ENCODE results near the gene CDH23. TPM values are rescaled to one million over a fixed set of nuclear protein-coding genes. Genes with fewer than 3 reads are reported as not detected.

Gene CDH23
- total and polyA plus RNA-seq, 9 of the 15 experiments (the other 6 are each of a cell fraction or from before 2014, with no cell fraction given) = 0.18 to 1.2 (median 0.47) TPM

- peak; percentile 62 for TF ChIP-seq LEF1 (IDR thresholded peaks at IDR 0.05)
- TF ChIP-seq SMAD4 (CRISPR knock-in tag; conservative IDR thresholded peaks at IDR 0.05) = peak; percentile 96
- TF ChIP-seq MTA3 (IDR thresholded peaks at IDR 0.05; ENCODE audit: borderline replicate concordance) = peak; percentile 74
- TF ChIP-seq ZNF280A (IDR thresholded peaks at IDR 0.05; ENCODE audit: low read depth, partially characterized antibody) = no peak
- no peak for TF ChIP-seq HSF4 (CRISPR knock-in tag; IDR thresholded peaks at IDR 0.05; ENCODE audit: borderline replicate concordance)
- peak; percentile 66 for TF ChIP-seq ZNF239 (CRISPR knock-in tag; IDR thresholded peaks at IDR 0.05)
- no peak for TF ChIP-seq THAP7 (CRISPR knock-in tag; IDR thresholded peaks at IDR 0.05)
- TF ChIP-seq TAL1 (IDR thresholded peaks at IDR 0.05) = peak; percentile 92
- TF ChIP-seq ZNF184 (CRISPR knock-in tag; IDR thresholded peaks at IDR 0.05) = no peak
- no peak for TF ChIP-seq ZBTB1 (CRISPR knock-in tag; IDR thresholded peaks at IDR 0.05; ENCODE audit: borderline replicate concordance, low read depth)
- TF ChIP-seq ZNF655 (CRISPR knock-in tag; IDR thresholded peaks at IDR 0.05) = no peak
- TF ChIP-seq ETV5 (CRISPR knock-in tag; IDR thresholded peaks at IDR 0.05; ENCODE audit: low read depth) = peak; percentile 96
- TF ChIP-seq HMBOX1 (IDR thresholded peaks at IDR 0.05) = peak; percentile 68
- no peak for TF ChIP-seq ZNF143 (CRISPR knock-in tag; IDR thresholded peaks at IDR 0.05)
- no peak for TF ChIP-seq ID3 (CRISPR knock-in tag; IDR thresholded peaks at IDR 0.05)
- 0 out of 2 replicates have a peak, but pooled peaks have one; percentile 15 for TF ChIP-seq ID3 (tag; IDR thresholded peaks at IDR 0.05)
- peak in 1 of 2 experiments; percentile 74; a peak in 2 of 4 replicates for TF ChIP-seq TBL1XR1 (IDR thresholded peaks at IDR 0.05; ENCODE audit: low read length in 2 of 2)
- no peak for TF ChIP-seq RAD21 (CRISPR knock-in tag; conservative IDR thresholded peaks at IDR 0.05 in 1 of 2, IDR thresholded peaks at IDR 0.05 in 1 of 2)
- no peak for TF ChIP-seq ILF3 (IDR thresholded peaks at IDR 0.05; ENCODE audit: borderline replicate concordance)
- no peak for TF ChIP-seq ZNF699 (CRISPR knock-in tag; IDR thresholded peaks at IDR 0.05; ENCODE audit: insufficient replicate concordance)
- TF ChIP-seq ZNF584 (CRISPR knock-in tag; IDR thresholded peaks at IDR 0.05; ENCODE audit: low read depth) = peak; percentile 95
Measured at GRCh38 chr10:71797533-71798307, 401.0 kb downstream of the CDH23 start (continued).
